AG10803 (cell line): ENCODE results near the gene RNF44.
A peak's percentile ranks its signal among the peaks of the same experiment; 100 is the strongest.
"Not testable (repeated sequence)": the region's sequence is repeated elsewhere in the genome, so short reads cannot be mapped to it uniquely, and the experiment has no call there.

Experiments used
- DNase-seq: peaks from one replicate; pipeline ENCODE4 v3.0.0; 2010; ENCODE audit warnings: low read depth
- H3K4me3 ChIP-seq: 2 replicates; pipeline ENCODE4 v1.5.1; 2011; ENCODE audit warnings: mild to moderate bottlenecking, low read length, control low read depth
- CTCF ChIP-seq: conservative IDR thresholded peaks from 2 replicates; pipeline ENCODE4 v1.5.1; 2011; ENCODE audit warnings: mild to moderate bottlenecking, low read length, control low read depth, inconsistent platforms

The RNF44 gene

GRCh38 chr5:176492431-176492830 lies 44.8 kb downstream of the RNF44 start:
- H3K4me3 ChIP-seq: no peak overlapping the region
- no peak for TF ChIP-seq CTCF
- DNase-seq: peak; percentile 19

DNA sequence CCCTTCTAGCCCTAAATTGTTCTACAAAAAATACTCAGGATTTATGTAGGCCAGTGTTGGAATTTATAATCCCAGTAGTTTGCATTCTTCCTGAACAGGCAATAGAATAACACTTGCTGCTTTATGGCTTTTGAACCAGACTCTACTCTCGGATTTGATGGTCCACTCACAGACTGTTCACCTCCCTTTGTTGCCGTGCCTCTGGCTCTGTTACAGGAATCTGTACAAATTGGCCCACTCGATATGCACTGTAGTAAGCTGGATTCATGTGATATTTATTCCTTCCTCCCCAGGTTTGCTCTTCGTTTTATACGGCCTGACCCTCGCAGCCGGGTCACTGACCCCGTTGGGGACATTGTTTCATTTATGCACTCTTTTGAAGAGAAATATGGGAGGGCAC lies 45.3 kb downstream of the RNF44 start:
- no peak overlapping the region for H3K4me3 ChIP-seq
- TF ChIP-seq CTCF: no peak
- DNase-seq: no peak

GRCh38 chr5:176491101-176491502 lies 46.1 kb downstream of the RNF44 start:
- DNase-seq: peak; percentile 11
- TF ChIP-seq CTCF: no peak
- H3K4me3 ChIP-seq: no peak overlapping the region

GRCh38 chr5:176490301-176490700 lies 46.9 kb downstream of the RNF44 start:
- no peak for TF ChIP-seq CTCF
- DNase-seq: no peak
- H3K4me3 ChIP-seq: no peak overlapping the region

GRCh38 chr5:176489077-176489476 lies 48.1 kb downstream of the RNF44 start:
- TF ChIP-seq CTCF: no peak

GRCh38 chr5:176487160-176487559 lies 50.0 kb downstream of the RNF44 start:
- H3K4me3 ChIP-seq, DNase-seq: not testable (repeated sequence)

More at GRCh38 chr5:176489077-176489476, 48.1 kb downstream of the RNF44 start:
- H3K4me3 ChIP-seq: no peak overlapping the region
- DNase-seq: no peak

DNA sequence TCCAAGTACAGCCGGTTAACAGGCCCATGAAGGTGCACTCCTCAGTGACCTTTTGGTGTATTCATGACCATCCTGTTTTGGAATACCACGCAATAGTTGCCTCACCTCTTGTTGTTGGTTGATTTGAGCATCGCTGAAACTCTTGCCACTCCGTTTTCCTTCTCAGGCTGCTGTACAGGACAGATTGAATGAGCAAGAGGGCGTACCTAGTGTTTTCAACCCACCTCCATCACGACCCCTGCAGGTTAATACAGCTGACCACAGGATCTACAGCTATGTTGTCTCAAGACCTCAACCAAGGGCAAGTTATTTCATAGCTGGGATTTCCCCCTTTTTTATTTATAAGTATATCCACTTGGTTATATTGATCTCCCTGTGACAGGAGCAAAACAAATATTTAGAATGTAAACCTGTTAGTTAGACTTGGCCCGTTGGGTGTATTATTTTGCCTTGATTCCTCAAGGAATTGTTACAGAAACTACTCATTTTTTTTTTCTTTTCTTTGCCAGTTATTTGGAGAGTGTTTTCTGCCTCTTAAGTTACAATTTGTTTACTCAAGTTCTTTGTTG lies 50.9 kb downstream of the RNF44 start:
- no peak for TF ChIP-seq CTCF
- no peak for DNase-seq
- no peak overlapping the region for H3K4me3 ChIP-seq

- DNase-seq: no peak
- H3K4me3 ChIP-seq: no peak overlapping the region
- no peak for TF ChIP-seq CTCF
Measured at GRCh38 chr5:176485176-176485575, 52.0 kb downstream of the RNF44 start.
